C4-2B (cell line): ENCODE measurements around the gene PDE1A.

Experiments used
- ZFX ChIP-seq: fragments of 450-650 bp; IDR thresholded peaks from 2 replicates; pipeline ENCODE4 v1.6.1; 2017
- TF ChIP-seq, protein P1 (sequence below): fragments of 450-650 bp; conservative IDR thresholded peaks from 2 replicates; pipeline ENCODE4 v1.5.1; 2017; ENCODE audit warnings: mild to moderate bottlenecking

DNA sequence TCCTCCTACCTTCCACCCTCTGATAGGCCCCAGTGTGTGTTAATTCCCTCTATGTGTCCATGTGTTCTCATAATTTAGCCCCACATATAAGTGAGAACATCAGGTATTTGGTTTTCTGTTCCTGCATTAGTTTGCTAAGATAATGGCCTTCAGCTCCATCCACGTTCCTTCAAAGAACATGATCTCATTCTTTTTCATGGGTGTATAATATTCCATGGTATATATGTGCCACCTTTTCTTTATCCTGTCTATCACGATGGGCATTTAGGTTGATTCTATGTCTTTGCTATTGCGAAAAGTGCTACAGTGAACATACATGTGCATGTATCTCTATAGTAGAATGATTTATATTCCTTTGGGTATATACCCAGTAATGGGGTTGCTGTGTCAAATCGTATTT, 46.8 kb upstream of the PDE1A start:
- TF ChIP-seq, protein P1, sequence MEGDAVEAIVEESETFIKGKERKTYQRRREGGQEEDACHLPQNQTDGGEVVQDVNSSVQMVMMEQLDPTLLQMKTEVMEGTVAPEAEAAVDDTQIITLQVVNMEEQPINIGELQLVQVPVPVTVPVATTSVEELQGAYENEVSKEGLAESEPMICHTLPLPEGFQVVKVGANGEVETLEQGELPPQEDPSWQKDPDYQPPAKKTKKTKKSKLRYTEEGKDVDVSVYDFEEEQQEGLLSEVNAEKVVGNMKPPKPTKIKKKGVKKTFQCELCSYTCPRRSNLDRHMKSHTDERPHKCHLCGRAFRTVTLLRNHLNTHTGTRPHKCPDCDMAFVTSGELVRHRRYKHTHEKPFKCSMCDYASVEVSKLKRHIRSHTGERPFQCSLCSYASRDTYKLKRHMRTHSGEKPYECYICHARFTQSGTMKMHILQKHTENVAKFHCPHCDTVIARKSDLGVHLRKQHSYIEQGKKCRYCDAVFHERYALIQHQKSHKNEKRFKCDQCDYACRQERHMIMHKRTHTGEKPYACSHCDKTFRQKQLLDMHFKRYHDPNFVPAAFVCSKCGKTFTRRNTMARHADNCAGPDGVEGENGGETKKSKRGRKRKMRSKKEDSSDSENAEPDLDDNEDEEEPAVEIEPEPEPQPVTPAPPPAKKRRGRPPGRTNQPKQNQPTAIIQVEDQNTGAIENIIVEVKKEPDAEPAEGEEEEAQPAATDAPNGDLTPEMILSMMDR: no peak
- no peak for TF ChIP-seq ZFX
